HG02885 (cell line): ENCODE measurements around the gene PRRG4.

Experiments
- ATAC-seq: cut with Tn5 transposase; IDR thresholded peaks from one replicate; pipeline ENCODE4 v1.9.1; 2021; ENCODE audit warnings: mild to moderate bottlenecking; ENCODE audit not compliant: unreplicated experiment, poor library complexity

Gene PRRG4

DNA sequence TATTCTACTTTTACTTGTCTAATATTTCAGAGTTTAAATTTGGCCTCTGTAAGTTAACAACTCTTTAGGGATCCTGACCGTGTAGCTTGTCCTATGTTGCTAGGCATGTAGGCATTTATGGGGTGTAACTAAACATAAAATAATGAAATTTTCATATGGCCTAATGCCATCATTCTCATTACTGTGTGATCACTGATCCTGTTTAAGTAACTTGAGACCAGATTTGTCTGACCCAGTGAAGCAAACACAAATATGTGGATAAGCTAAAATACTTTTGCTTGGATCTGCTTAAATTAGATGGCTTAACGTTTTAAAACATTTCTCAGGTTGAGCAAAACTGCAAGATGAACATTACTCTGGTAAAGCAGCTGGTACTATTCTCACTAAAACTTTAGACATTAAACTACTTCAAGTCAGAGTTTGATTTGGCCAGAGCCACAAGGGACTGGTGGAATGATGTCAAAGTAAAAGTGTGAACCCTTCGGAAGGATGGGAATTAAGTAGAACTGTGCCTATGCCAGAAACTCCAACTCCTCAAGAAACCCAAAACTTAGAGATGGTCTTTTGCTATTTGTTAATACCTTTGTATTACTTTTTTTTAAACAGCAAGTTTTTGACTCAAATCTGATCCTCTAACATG lies 75.4 kb downstream of the PRRG4 start:
- ATAC-seq: no peak
